ENCODE measurements around the gene GUCA2B. TPM values are rescaled to one million over a fixed set of nuclear protein-coding genes. Genes with fewer than 3 reads are reported as not detected.

GUCA2B gene
- total RNA-seq, 1 experiment from 2014 or later = not detected

DNA sequence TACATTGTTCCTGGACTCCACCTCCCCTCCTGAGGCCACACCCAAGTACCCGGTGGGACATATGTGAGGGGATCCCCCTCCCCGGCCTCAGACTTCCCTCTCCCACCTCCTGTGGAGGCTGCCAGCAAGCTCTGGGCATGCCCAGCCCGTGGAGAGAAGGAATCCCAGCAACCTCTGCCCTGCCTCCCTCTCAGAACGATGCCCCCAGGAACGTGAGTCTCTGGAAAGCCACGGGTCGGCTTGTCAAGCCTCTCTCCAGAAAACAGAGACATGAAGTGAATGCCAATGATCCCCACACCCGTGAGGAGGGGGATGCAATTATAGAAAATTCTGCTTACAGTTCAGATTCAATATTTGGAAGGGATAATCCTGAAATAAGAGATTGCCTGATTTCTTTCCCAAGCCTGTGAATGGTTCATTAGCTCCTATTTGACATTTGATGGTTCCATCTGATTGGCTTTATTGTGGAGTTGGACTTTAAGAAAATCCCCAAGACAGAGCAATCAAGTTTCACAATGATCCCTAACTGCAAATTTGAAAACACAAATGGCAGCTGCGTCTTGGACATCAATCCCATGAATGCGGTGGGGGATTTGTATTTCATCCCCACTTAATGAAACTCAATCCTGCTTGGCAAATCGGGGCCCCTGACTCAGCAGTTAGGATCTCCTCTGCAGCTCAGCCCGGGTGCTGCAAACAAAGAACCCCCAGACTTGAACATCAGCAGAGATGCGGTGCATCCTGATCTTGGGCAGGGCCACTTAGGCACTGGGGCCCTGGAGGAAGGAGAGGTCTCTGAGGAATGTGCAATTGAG is 9.1 kb upstream of the GUCA2B start:
- no peak overlapping the region for H3K4me3 ChIP-seq (ENCODE audit: low read depth in 2 of 2, low read length in 2 of 2)
- no peaks in the 10 kb centered on the region for H3K4me1 ChIP-seq (ENCODE audit: control insufficient read depth, insufficient read depth, low read length)
- H3K9me3 ChIP-seq (ENCODE audit: control insufficient read depth, insufficient read depth, low read depth, low read length) = no peaks in the 10 kb centered on the region
- intact Hi-C loops (cut with micrococcal nuclease; ENCODE audit: unreplicated experiment) (no loop called here), in situ Hi-C loops (cut with HindIII; ENCODE audit: low pct_unique_long_range_greater_than_20kb, low sequenced_read_pairs) (no loop called here)
- ATAC-seq (no peak), DNase-seq (ENCODE audit: low read depth, low spot score) (no peak)
- no TSS peak for BruUV-seq (replicated peaks)
- no peak overlapping the region for H3K27ac ChIP-seq (ENCODE audit: low read length)
- ChIA-PET CTCF (no interaction called here), POLR2A (no interaction called here)
- H3K36me3 ChIP-seq (ENCODE audit: control insufficient read depth, insufficient read depth, low read length) = no peaks in the 10 kb centered on the region
- no peaks in the 10 kb centered on the region; the same call in 1 of the 2 replicates for H3K27me3 ChIP-seq (ENCODE audit: control insufficient read depth, insufficient read depth, low read length)
- TF ChIP-seq TCF7L2 (IDR thresholded peaks at IDR 0.05; ENCODE audit: low read depth, low read length) (no peak), POLR2AphosphoS5 (IDR thresholded peaks at IDR 0.05; ENCODE audit: low read depth, low read length) (no peak), SIN3A (IDR thresholded peaks at IDR 0.05; ENCODE audit: borderline replicate concordance, insufficient read depth, low read depth, low read length) (no peak)
- TF ChIP-seq, protein P1, sequence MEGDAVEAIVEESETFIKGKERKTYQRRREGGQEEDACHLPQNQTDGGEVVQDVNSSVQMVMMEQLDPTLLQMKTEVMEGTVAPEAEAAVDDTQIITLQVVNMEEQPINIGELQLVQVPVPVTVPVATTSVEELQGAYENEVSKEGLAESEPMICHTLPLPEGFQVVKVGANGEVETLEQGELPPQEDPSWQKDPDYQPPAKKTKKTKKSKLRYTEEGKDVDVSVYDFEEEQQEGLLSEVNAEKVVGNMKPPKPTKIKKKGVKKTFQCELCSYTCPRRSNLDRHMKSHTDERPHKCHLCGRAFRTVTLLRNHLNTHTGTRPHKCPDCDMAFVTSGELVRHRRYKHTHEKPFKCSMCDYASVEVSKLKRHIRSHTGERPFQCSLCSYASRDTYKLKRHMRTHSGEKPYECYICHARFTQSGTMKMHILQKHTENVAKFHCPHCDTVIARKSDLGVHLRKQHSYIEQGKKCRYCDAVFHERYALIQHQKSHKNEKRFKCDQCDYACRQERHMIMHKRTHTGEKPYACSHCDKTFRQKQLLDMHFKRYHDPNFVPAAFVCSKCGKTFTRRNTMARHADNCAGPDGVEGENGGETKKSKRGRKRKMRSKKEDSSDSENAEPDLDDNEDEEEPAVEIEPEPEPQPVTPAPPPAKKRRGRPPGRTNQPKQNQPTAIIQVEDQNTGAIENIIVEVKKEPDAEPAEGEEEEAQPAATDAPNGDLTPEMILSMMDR (IDR thresholded peaks at IDR 0.05) = no peak
- TF ChIP-seq, protein P2, sequence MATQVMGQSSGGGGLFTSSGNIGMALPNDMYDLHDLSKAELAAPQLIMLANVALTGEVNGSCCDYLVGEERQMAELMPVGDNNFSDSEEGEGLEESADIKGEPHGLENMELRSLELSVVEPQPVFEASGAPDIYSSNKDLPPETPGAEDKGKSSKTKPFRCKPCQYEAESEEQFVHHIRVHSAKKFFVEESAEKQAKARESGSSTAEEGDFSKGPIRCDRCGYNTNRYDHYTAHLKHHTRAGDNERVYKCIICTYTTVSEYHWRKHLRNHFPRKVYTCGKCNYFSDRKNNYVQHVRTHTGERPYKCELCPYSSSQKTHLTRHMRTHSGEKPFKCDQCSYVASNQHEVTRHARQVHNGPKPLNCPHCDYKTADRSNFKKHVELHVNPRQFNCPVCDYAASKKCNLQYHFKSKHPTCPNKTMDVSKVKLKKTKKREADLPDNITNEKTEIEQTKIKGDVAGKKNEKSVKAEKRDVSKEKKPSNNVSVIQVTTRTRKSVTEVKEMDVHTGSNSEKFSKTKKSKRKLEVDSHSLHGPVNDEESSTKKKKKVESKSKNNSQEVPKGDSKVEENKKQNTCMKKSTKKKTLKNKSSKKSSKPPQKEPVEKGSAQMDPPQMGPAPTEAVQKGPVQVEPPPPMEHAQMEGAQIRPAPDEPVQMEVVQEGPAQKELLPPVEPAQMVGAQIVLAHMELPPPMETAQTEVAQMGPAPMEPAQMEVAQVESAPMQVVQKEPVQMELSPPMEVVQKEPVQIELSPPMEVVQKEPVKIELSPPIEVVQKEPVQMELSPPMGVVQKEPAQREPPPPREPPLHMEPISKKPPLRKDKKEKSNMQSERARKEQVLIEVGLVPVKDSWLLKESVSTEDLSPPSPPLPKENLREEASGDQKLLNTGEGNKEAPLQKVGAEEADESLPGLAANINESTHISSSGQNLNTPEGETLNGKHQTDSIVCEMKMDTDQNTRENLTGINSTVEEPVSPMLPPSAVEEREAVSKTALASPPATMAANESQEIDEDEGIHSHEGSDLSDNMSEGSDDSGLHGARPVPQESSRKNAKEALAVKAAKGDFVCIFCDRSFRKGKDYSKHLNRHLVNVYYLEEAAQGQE (IDR thresholded peaks at IDR 0.05; ENCODE audit: insufficient read depth in 1 of 2, low read depth in 2 of 2, low read length in 1 of 2) = no peak

DNA sequence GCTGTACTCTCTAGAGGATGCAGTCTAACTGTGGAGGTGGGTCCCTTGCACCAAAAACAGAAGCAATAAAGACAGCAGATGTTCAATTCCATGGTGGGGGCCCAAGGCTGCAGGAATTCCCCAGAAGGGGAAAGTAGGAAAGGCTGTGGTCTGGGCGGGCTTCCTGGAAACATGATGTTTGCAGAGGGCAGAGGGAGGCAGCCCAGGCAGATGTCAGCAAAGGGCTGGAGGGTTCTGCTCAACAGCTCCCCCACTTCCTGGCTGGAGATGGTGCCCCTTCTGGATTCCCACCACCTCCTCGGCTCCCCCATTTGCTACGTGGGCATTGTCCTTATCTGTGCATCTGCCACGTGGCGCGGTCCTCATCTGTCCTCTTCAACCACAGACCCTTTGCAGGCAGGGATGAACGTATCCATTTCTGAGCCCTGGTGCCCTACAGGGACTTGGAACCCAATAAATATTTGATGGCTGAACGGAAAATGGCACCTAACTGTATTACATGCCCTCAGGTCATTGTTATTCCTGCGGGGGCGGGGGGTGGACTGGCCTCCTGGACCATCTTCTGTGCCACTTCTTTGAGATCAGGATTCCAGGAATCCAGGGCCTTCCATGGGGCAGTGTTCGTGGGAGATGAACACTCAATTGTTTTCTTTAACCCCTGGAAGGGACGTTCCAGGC is 8.4 kb upstream of the GUCA2B start:
- intact Hi-C loops (cut with micrococcal nuclease; ENCODE audit: unreplicated experiment) = no loop called here
- POLR2A ChIA-PET = no interaction called here

More for the DNA sequence above, 8.4 kb upstream of the GUCA2B start:
- ATAC-seq (no peak), DNase-seq (ENCODE audit: low read depth, low spot score) (no peak)
- Histone ChIP-seq H3K27me3 (ENCODE audit: control insufficient read depth, insufficient read depth, low read length) (no peaks in the 10 kb centered on the region; the same call in 1 of the 2 replicates), H3K27ac (ENCODE audit: low read length) (no peak overlapping the region), H3K9me3 (ENCODE audit: control insufficient read depth, insufficient read depth, low read depth, low read length) (no peaks in the 10 kb centered on the region), H3K4me1 (ENCODE audit: control insufficient read depth, insufficient read depth, low read length) (no peaks in the 10 kb centered on the region), H3K36me3 (ENCODE audit: control insufficient read depth, insufficient read depth, low read length) (no peaks in the 10 kb centered on the region), H3K4me3 (ENCODE audit: low read depth in 2 of 2, low read length in 2 of 2) (no peak overlapping the region)
- in situ Hi-C loops (cut with HindIII; ENCODE audit: low pct_unique_long_range_greater_than_20kb, low sequenced_read_pairs) = no loop called here
- TF ChIP-seq, protein P1 (IDR thresholded peaks at IDR 0.05) = no peak
- TF ChIP-seq TCF7L2 (IDR thresholded peaks at IDR 0.05; ENCODE audit: low read depth, low read length) = no peak
- TF ChIP-seq POLR2AphosphoS5 (IDR thresholded peaks at IDR 0.05; ENCODE audit: low read depth, low read length) = no peak
- TF ChIP-seq, protein P2 (IDR thresholded peaks at IDR 0.05; ENCODE audit: insufficient read depth in 1 of 2, low read depth in 2 of 2, low read length in 1 of 2) = no peak
- TF ChIP-seq SIN3A (IDR thresholded peaks at IDR 0.05; ENCODE audit: borderline replicate concordance, insufficient read depth, low read depth, low read length) = no peak
- BruUV-seq (replicated peaks) = no TSS peak
- CTCF ChIA-PET = no interaction called here
